Esophagus muscularis mucosa (tissue), 4 donors: Measurements from ENCODE around the gene PLAAT5. TPM values are rescaled to one million over a fixed set of nuclear protein-coding genes. Genes with fewer than 3 reads are reported as not detected.

Experiments
- DNase-seq: peaks from one replicate; pipeline ENCODE4 v3.0.0-alpha.2; 2017; ENCODE audit errors: extremely low spot score
- H3K27ac ChIP-seq, 4 donors: fragments of 200-600 bp; sonication (generic); replicated peaks in 1 of 4; 1 replicate in 3 of 4; 2 replicates in 1 of 4; pipeline ENCODE4 v1.5.1; 2016 to 2019; ENCODE audit warnings: mild to moderate bottlenecking in 1 of 4
- H3K27me3 ChIP-seq, 4 donors: fragments of 200-600 bp; sonication (generic); one replicate each; pipeline versions ENCODE4 v1.5.1 to v1.6.0; 2016 to 2019
- H3K36me3 ChIP-seq, 4 donors: fragments of 200-600 bp; sonication (generic); one replicate each; pipeline ENCODE4 v1.5.1; 2016 to 2019
- H3K4me1 ChIP-seq, 4 donors: fragments of 200-600 bp; sonication (generic); one replicate each; pipeline ENCODE4 v1.5.1; 2016 to 2019
- H3K4me3 ChIP-seq, 4 donors: fragments of 200-600 bp; sonication (generic); 1 replicate in 2 of 4; 2 replicates in 2 of 4; pipeline ENCODE4 v1.5.1; 2016 to 2019; ENCODE audit warnings: mild to moderate bottlenecking in 4 of 4, moderate library complexity in 1 of 4
- H3K9me3 ChIP-seq, 4 donors: fragments of 200-600 bp; sonication (generic); 1 replicate in 3 of 4; 2 replicates in 1 of 4; pipeline ENCODE4 v1.5.1; 2016 to 2019
- CTCF ChIP-seq, 3 experiments: fragments of 200-600 bp in 2 of 3; fragments of 450-650 bp in 1 of 3; sonication (generic) in 2 of 3; IDR thresholded peaks; one replicate each; pipeline ENCODE4 v1.5.1; 2017 to 2019; ENCODE audit warnings: antibody characterized with exemption in 3 of 3, mild to moderate bottlenecking in 2 of 3, moderate library complexity in 1 of 3
- EP300 ChIP-seq: sonication (generic); formaldehyde crosslinking; IDR thresholded peaks from one replicate; pipeline ENCODE4 v1.6.1; 2017; ENCODE audit warnings: antibody characterized with exemption
- POLR2A ChIP-seq: fragments of 450-650 bp; IDR thresholded peaks from one replicate; pipeline ENCODE4 v1.6.1; 2017; ENCODE audit warnings: antibody characterized with exemption, moderate library complexity, mild to moderate bottlenecking, low read depth
- POLR2AphosphoS5 ChIP-seq, 2 donors: sonication (generic); formaldehyde crosslinking; IDR thresholded peaks; one replicate each; pipeline ENCODE4 v1.6.1; 2017; ENCODE audit warnings: antibody characterized with exemption in 2 of 2
- whole genome bisulfite sequencing: methylation state at CpG from one replicate; pipeline ENCODE4 v1.1.5; 2018; 5-methylcytosine and 5-hydroxymethylcytosine counted together
- intact Hi-C: fragments of 100-400 bp; cut with DNase I; formaldehyde crosslinking; loops from one replicate; pipeline ENCODE4 v1.15.1; 2023
- total RNA-seq, 4 donors: library from RNA; depleted of rRNA; stranded (reverse); fragments of >200 nt; gene quantifications; one replicate each; pipeline versions ENCODE4 v1.1.0 to v1.2.1, GENCODE V29; 2016

PLAAT5 gene
- total RNA-seq, 4 donors from 2014 or later, result 2.7 to 4.6 (median 3.6) TPM

- Histone ChIP-seq H3K27me3 (no peaks in the 10 kb centered on the region), H3K9me3 (peaks cover 0 to 12% (median 9%) of the 10 kb centered on the region in 4 donors), H3K36me3 (no peaks in the 10 kb centered on the region), H3K4me1 (peaks cover 6 to 20% (median 8%) of the 10 kb centered on the region in 4 donors), H3K27ac (no peak overlapping the region), H3K4me3 (no peak overlapping the region)
- intact Hi-C loops, result no loop called here
- no peak for DNase-seq
- WGBS, result 66% methylated on average over 2 of the region's 2 CpGs
- TF ChIP-seq CTCF (IDR thresholded peaks at IDR 0.05) (no peak), EP300 (no peak), POLR2A (no peak), POLR2AphosphoS5 (IDR thresholded peaks at IDR 0.05) (no peak)
Observed at GRCh38 chr11:63502252-63502820, 11.4 kb upstream of the PLAAT5 start.

GRCh38 chr11:63501236-63501635, 10.3 kb upstream of the PLAAT5 start:
- Histone ChIP-seq H3K36me3 (no peaks in the 10 kb centered on the region), H3K9me3 (peaks cover 0 to 12% (median 9%) of the 10 kb centered on the region in 4 donors), H3K4me1 (peaks cover 6 to 17% (median 8%) of the 10 kb centered on the region in 4 donors), H3K4me3 (no peak overlapping the region), H3K27me3 (no peaks in the 10 kb centered on the region), H3K27ac (no peak overlapping the region)
- DNase-seq, result no peak
- WGBS, result 55% methylated on average over 1 of the region's 1 CpG
- intact Hi-C loops, result no loop called here
- TF ChIP-seq POLR2AphosphoS5 (IDR thresholded peaks at IDR 0.05) (no peak), EP300 (no peak)

GRCh38 chr11:63499874-63500273, 8.9 kb upstream of the PLAAT5 start:
- no peak for TF ChIP-seq EP300
- no peak for TF ChIP-seq POLR2AphosphoS5 (IDR thresholded peaks at IDR 0.05)
- TF ChIP-seq CTCF (IDR thresholded peaks at IDR 0.05), result no peak
- no peak for TF ChIP-seq POLR2A
- WGBS, result 87% methylated on average over 4 of the region's 4 CpGs
- no peaks in the 10 kb centered on the region for H3K36me3 ChIP-seq
- intact Hi-C loops, result no loop called here
- peaks cover 0 to 12% (median 9%) of the 10 kb centered on the region in 4 donors for H3K9me3 ChIP-seq
- no peak overlapping the region for H3K27ac ChIP-seq
- DNase-seq, result no peak
- H3K4me1 ChIP-seq, result peaks cover 5 to 16% (median 8%) of the 10 kb centered on the region in 4 donors
- no peak overlapping the region for H3K4me3 ChIP-seq
- H3K27me3 ChIP-seq, result no peaks in the 10 kb centered on the region

- intact Hi-C loops, result no loop called here
Observed at GRCh38 chr11:63494975-63495374, 4.0 kb upstream of the PLAAT5 start.

GRCh38 chr11:63493127-63493526, 2.2 kb upstream of the PLAAT5 start:
- DNase-seq, result no peak
- Histone ChIP-seq H3K4me3 (no peak overlapping the region), H3K27ac (no peak overlapping the region), H3K9me3 (no peaks in the 10 kb centered on the region), H3K27me3 (no peaks in the 10 kb centered on the region), H3K36me3 (no peaks in the 10 kb centered on the region), H3K4me1 (peaks cover 8 to 53% (median 38%) of the 10 kb centered on the region in 4 donors)
- TF ChIP-seq POLR2A (no peak), CTCF (IDR thresholded peaks at IDR 0.05) (no peak), EP300 (no peak), POLR2AphosphoS5 (IDR thresholded peaks at IDR 0.05) (no peak)
- intact Hi-C loops, result no loop called here
- WGBS, result 97% methylated on average over 1 of the region's 1 CpG

More at GRCh38 chr11:63494975-63495374, 4.0 kb upstream of the PLAAT5 start:
- TF ChIP-seq CTCF (IDR thresholded peaks at IDR 0.05) (no peak), EP300 (no peak), POLR2A (no peak), POLR2AphosphoS5 (IDR thresholded peaks at IDR 0.05) (no peak)
- H3K4me1 ChIP-seq, result peaks cover 8 to 39% (median 31%) of the 10 kb centered on the region in 4 donors
- no peak for DNase-seq
- WGBS, result 85% methylated on average over 6 of the region's 6 CpGs
- H3K27ac ChIP-seq, result peak overlapping the region in 2 of 4 donors; percentile 7 to 36
- no peaks in the 10 kb centered on the region for H3K36me3 ChIP-seq
- H3K27me3 ChIP-seq, result no peaks in the 10 kb centered on the region
- H3K9me3 ChIP-seq, result peaks cover 0 to 7% (median 4%) of the 10 kb centered on the region in 4 donors
- H3K4me3 ChIP-seq, result no peak overlapping the region
